ENCODE data around the gene RNH1.

DNA sequence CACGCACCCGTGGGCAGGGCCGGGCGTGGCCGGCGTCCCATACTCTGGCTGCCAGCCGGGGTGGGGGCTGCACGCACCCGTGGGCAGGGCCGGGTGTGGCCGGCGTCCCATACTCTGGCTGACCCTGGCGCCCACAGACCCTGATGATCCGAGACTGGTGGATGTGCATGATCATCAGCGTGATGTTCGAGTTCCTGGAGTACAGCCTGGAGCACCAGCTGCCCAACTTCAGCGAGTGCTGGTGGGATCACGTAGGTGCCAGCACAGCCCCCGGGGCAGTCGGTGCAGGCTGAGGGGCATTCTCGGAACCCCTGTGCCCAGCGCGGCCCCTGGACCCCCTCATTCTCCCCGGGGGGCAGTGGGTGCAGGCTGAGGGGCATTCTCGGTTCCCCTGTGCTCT lies 19.0 kb downstream of the RNH1 start:
- TF ChIP-seq, protein P1, sequence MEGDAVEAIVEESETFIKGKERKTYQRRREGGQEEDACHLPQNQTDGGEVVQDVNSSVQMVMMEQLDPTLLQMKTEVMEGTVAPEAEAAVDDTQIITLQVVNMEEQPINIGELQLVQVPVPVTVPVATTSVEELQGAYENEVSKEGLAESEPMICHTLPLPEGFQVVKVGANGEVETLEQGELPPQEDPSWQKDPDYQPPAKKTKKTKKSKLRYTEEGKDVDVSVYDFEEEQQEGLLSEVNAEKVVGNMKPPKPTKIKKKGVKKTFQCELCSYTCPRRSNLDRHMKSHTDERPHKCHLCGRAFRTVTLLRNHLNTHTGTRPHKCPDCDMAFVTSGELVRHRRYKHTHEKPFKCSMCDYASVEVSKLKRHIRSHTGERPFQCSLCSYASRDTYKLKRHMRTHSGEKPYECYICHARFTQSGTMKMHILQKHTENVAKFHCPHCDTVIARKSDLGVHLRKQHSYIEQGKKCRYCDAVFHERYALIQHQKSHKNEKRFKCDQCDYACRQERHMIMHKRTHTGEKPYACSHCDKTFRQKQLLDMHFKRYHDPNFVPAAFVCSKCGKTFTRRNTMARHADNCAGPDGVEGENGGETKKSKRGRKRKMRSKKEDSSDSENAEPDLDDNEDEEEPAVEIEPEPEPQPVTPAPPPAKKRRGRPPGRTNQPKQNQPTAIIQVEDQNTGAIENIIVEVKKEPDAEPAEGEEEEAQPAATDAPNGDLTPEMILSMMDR (IDR thresholded peaks at IDR 0.05), result no peak
- no peak for TF ChIP-seq POLR2AphosphoS5 (IDR thresholded peaks at IDR 0.05)
- TF ChIP-seq EP300 (IDR thresholded peaks at IDR 0.05), result no peak
